Brain pericyte (primary cell): ENCODE data around the gene TEAD4.

Experiments
- DNase-seq: peaks from one replicate; pipeline ENCODE4 v3.0.0-alpha.2; 2012; ENCODE audit warnings: low read depth, low spot score

TEAD4 gene

DNA sequence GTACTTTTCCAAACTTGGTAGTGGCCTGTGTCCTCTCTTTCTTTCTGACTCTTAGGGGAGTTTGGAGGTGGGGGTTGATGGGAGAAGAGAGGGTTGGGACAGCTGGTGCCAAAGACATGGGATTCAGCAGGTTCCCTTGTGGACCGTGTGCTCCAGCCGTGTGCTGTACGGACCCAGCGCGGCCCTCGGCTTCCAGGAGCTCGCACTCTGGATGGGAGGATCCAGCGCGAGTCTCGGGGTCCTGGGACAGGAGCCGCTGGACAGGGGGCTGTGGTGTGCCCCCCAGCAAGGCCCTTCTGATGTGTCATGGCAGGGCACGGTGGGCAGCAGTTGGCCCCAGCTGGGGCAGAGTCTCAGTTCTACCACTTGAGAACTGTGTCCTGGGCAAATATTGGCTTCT, 73.0 kb downstream of the TEAD4 start:
- no peak for DNase-seq

DNA sequence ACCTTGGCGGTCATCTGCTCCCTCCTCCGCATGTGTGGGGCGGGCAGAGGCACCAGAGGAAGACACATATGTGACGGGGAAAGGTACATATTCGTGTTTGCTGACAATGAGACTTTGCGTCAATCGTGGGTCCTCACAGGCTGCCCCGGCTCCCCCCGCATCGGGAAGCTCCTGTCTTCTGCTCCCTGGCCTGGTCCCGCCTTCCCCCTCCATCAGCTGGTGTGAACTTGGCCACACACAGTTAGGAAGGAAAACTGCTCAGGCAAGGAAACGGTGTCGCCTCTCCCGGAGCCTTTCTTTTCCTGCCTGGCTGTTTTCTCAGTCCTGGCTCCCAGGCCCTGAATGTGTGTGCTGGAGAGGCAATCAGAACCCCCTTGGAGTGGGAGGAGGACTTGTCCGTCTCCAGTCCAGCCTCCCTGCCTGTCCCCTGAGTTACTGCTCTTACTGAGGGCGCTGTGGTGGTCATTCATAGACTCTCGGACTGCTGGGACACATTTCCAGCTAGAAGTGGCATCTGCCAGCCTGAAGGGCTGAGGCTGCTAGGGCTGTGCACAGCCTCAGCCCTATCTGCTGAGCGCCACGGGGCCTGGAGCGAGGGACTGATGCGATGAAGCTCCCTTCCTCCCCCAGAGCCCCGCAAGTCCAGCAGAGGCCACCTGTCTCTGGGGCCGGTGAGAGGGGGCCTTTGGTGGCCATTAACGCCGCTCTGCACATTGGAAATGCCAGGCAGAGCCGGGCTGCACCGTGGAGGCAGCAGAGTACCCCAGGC, 73.8 kb downstream of the TEAD4 start:
- DNase-seq, result no peak

DNA sequence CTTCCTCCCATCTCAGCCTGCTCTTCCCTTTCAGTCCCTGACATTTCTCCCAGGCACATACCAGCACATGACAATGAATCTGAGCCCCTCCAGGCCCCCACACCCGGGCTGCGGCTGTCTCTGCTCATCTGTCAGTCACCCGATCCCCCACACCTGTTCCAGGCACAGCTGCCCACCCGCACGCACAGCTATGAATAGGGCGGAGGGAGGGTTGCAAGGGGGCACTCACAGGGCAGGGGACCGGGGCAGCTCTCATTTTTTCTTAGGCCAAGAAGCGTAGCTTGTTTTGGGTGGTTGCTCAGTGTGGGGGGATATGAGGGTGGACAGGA, 74.3 kb downstream of the TEAD4 start:
- DNase-seq, result no peak

DNA sequence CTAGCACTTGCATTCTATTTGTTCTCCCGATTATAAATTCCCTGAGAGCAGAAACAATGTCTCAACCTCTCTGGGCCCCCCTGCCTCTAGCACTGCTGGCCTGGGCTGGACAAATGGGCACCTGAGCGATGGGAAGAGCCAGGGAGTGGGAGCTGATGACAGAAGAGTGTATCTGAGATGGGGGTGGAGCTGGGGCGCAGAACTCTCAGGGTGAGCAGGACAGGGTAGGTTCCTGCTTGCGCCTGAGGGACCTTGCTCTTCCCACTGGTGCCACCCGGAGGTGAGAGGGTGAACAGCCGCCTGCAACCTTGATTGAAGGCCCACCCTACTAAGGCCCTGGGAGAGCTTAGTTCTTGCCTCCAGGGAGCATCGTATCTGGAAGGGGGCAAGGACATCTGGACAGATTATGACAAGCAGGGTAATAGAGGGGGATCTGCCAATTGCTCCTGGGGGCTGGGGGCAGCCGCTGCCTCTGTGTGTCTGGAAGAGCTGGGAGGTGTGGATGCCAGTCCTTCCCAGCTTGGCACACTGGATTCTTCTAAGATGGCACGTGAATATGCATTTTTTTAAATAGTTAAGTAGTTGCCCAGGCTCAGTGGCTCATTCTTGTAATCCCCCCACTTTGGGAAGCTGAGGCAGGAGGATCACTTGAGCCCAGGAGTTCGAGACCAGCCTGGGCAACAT, 75.0 kb downstream of the TEAD4 start:
- no peak for DNase-seq

DNA sequence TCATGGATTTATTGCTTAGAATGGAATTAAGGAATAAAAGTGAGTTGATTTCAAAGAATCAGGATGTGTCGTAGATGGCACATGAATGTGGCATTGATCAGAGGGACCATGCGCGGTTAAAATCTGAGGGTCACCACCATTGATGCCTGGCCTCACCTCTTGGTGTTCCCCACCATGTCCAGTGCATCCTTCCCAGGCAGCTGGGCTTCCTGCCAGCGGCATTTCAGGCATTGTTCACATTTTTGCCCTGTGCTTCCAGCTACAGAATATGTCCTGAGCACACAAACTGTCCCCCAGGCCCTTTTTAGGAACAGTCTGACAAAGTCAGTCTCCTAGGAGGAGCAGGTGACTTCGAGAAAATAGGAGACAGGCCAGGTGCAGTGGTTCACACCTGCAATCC, 76.0 kb downstream of the TEAD4 start:
- DNase-seq, result no peak

DNA sequence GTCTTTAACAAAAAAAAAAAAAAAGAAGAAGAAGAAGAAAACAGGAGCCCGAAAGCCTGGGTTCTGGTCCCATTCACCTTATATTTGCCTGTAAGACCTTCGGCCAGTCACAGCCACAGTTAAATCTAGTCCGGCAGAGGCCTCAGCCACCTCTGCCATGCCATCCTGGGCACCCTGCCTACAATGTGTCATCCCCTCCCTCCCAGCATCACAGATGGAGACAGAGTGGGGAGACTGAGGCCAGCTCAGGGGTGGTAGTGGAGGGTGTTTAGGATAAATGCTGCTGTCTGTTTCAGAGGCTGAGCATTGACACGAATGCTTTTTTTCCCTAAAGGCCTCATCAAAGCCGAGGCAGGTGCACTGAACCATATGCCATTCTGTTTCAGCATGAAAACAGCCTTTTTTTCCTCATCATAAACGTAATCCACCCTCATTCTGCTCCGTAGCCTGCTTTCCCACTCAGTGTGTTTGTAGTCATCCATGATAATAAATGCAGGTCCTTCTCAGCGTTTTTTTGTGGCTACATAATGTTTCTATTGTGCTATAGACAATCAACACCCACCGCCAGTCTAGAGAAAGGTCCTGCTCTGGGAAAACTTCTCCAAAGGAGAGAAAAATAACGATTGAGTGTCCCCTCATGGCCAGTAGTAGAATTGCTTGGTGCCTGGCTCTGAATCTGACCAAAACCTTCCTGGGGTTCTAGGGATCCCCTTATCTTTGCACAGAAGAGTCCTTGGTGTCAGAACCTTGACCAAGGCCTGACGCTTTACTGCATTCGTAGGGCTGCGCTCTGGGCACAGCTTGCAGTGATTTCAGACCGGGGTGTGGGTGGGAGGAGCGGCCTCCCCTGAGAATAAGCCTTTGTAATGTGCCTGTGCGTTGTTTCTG, 76.9 kb downstream of the TEAD4 start:
- DNase-seq, result no peak

DNA sequence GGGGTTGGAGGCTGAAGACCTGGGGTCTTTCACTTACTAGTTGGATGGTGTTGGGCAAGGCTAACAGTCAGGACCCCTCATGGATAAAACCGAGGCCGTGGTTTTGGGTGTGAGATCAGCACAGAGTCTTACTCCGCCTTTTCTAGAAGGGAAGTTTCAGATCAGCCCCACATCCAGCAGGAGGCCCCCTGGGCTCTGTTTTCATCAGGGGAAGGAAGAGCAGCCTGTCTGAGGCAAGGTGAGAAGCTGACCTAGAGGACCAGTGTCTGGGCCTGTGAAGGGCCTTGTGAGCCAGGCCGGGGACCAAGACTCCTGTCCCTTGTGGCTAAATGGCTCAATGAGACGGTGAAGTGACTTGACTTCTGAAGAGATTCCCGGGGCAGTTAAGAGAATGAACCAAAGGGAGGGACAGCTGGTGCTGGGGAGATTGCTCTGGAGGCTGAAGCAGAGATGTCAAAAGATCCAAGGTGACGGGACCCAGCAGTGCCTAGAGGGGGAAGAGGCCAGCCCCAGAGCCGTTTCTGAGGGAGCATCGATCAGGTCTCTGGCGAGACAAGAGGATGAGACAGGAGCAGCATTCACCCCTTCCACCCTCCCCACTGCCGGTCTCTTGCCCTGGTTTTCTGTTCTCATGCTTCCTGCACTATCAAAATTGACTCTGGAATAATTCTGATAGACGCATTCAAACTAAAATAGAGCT, 77.9 kb downstream of the TEAD4 start:
- no peak for DNase-seq

DNA sequence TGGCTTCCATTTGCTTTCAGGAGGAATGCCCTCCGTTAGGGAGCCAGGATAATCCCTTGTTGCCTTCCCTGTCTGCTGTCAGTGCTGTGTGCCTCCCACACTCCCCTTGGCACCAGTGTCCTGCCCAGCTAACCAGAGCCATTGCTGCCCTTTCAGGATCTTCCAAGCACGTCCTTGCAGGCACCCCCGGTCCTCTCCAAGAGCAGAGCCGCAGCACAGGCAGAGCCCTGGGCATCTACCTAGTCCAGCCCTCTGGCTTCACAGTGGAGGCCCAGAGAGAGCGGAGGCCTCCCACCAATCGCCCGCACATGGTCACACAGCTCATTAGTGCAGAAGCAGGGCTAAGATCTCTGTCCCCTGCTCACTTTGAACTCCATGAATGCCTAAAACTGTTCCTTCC, 79.0 kb downstream of the TEAD4 start:
- no peak for DNase-seq

DNA sequence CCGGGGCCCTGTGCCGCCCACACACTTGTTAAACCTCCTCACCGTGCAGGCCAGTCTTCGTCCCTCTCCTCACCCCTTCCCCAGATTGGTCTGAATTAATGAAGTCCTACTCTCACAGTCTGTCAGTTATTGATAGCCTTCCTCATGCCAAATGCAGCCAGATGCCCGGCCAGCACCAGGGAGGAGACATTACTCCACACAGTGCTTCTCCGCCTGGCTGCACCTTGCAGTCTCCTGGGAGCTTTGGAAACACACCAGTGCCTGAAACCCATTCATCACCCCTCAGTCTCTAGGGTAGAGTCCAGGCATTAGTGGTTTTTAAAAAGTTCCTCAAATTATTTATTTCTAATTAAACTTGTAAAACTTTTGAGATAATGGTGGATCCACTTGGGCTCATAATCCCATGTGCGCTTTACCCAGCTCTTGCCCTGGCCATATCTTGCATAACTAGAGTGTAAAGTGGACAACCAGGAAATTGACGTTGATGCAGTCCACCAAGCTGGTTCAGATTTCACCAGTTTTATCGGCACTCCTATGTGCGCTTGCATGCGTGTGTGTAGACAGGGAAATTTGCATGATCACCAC, 79.8 kb downstream of the TEAD4 start:
- no peak for DNase-seq

DNA sequence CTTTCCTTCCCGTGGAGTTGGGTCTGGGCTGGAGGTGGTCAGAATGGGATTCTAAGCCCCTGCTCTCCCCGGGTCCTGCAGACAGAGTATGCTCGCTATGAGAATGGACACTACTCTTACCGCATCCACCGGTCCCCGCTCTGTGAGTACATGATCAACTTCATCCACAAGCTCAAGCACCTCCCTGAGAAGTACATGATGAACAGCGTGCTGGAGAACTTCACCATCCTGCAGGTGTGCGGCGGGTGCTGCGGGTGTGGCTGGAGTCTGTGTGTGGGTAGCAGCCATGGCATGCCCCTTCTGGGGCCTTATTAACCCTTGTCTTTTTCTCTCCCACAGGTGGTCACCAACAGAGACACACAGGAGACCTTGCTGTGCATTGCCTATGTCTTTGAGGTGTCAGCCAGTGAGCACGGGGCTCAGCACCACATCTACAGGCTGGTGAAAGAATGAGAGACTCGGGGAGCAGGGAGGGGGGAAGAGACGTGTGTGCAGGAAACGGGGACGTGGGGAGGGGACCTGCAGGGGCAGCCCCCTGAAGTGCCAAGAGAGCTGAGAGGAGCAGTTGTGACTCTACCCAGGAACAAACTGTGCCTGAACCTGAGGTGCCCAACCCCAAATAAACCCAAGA, 80.9 kb downstream of the TEAD4 start:
- DNase-seq, result no peak

DNA sequence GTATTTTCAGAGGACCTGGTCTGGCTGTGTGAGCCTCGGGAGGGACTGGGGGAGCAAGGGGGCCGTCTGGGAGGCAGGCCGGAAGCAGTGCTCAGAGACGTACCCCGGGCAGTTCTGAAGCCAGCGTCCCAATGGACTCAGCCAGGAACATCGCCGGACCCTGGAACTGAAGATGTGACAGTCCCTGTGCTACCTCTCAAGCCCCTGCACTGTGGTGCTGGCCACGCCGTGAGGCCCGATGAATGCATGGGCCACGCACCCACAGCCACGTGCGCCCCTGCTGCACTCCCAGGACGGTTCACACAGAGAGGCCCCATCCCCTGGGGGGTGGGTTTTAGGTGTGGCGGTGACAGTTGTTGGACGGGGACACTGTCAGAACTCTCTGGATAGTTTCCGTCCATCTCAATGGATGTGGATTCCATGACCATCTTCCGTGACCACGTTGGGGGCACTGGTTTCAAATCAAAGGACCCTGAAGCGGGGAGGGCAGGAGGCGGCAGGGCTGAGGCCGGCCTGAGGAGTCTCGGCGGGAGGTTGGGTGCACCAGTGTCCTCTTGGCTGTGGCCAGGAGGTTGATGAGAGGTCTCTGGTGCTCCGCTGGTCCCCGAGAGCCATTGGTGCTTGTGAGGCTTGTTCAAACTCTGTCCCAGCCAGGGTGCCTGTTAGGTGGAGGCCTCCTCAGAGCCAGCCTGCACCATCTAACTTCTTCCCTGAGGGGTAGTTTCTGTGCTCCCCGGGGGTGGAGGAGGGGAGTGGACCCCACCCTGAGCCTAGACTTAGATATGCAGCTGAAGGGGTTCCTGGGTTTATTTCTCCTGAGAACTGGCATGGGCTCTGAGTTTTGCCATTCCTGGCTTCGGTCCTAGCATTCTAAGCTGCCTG, 81.7 kb downstream of the TEAD4 start:
- no peak for DNase-seq

DNA sequence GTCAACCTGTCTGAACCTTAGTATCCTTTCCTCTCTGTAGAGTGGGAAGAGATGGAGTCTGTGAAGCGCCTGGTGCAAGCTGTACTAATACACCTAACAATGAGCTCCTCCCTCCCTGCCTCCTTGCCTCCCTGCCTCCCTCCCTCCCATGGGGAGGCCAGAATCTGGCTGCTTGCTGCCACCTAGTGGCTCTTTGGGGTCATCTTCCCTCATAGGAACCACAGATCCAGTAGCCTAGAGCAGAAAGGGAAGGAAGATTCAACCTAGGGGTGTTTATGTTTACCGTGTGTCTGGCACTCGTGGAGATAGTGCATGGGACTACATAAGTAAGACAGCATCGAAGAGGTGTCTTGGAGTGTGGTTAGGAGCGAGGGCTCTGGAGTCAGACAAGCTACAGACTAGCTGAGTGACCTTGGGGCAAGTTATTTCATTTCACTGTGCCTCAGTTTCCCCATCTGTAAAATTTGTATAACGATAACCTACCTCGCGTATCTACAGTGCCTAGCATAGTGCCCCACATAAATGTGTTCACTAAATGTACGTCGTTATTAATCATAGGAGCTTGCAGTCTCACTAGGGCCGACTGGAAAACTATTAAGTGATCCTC, 82.5 kb downstream of the TEAD4 start:
- DNase-seq, result peak; percentile 51

DNA sequence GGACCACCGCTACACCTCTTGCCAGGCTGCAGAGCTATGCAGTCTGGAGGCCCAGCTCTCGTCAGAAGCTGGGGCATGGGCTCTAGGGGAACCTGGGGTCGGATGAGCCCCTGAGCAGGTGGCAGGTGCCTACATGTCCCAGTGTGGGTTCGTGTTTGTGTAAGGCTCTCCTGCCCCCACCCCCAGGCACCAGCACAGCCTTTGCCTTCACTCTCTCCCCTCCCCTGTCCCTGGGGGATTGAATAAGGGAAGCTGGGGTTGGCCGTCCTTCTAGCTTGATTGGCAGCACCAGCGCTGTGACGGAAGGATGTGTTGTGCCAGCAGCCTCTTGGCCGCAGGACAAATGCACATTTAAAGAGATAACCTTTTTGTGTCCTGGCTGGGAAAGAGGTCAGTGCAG, 83.2 kb downstream of the TEAD4 start:
- no peak for DNase-seq

DNA sequence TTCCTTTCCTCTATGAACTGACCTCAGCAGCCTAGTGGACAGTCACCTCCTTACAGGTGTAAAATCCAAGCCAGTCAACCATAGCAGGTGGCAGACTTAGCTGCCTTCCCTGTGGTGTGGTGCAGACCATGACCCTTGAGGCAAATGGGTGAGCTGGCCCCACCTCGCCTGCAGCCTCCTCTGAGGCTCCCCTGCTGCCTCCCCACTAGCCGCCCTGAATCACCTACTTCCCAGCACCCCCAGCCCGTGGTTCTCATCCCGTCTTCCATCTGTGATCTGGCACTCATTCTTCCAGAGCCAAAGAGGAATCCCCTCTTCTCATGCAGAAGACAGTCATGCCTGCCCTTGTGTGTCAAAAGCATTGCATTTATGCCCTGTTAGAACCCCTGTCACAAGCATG, 83.6 kb downstream of the TEAD4 start:
- no peak for DNase-seq

DNA sequence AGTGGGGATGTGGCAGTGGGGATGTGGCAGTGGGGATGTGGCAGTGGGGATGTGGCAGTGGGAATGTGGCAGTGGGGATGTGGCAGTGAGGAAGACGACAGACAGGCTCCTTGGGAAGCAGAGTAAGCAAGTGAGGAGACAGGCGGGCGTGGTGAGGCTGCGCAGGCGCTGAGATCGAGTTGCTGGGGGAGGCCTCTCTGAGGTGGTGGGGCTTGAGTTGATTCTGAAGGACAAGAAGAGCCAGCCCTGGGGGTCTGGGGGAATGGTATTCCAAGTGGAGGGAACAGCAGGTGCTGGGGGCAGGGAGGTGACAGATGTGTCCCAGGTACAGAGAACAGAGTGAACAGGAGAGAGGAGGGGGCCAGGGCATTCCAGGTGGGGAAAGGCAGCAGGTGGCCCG, 84.2 kb downstream of the TEAD4 start:
- DNase-seq, result no peak

DNA sequence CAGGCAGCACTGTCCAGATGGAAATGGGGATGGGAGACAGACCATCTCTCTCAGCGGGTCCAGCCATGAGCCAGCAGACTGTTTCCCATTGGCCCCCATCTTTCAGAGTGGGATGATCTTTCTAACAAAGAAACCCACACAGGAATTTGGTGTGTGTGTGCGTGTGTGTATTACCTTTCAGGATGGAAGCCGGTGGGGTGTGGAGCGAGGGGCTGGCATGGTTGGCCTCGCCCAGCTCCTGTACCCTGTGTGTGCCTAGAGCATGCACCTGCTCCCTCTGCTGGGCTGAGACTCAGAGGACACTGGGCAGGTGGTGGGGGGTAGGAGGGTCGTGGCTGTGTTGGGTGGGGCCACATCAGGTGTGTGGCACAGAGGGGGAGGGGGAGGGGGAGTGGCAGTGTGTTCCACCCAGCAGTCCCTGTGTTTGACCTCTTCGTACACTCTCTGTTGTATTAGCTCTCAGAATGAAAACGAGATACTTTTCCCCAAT, 85.0 kb downstream of the TEAD4 start:
- no peak for DNase-seq

DNA sequence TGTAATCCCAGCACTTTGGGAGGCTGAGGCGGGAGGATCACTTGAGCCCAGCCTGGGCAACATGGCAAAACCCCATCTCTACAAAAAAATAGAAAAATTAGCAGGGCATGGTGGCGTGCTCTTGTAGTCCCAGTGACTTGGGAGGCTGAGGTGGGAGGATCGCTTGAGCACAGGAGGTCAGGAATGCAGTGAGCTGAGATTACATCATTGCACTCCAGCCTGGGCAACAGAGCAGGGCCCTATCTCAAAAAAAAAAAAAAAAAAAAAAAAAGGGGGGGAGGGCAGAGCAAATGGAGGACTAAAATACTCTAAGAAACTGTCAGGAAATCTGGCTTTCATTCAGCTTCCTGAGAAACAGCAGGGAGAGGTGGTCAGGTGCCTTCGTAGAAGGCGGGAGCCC, 86.3 kb downstream of the TEAD4 start:
- no peak for DNase-seq

DNA sequence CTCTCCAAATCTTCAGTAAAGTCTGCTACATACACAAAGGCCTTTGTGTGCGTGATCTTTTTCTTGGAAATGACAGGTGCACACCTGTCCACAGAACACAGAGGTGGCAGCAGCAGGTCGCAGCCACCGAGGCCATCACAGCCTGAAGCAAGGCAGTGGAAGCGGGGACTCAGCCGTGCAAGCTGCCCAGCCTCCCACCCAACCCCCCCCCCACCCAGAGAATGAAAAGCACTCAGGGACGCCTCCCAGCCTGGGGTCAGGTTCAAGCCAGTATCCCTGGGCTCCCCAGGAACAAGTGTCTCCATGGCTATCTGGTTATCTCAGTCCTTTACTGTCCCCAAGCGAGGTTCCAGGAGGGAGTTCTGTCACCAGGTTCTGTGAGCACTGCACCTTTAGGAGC, 86.8 kb downstream of the TEAD4 start:
- DNase-seq, result no peak

DNA sequence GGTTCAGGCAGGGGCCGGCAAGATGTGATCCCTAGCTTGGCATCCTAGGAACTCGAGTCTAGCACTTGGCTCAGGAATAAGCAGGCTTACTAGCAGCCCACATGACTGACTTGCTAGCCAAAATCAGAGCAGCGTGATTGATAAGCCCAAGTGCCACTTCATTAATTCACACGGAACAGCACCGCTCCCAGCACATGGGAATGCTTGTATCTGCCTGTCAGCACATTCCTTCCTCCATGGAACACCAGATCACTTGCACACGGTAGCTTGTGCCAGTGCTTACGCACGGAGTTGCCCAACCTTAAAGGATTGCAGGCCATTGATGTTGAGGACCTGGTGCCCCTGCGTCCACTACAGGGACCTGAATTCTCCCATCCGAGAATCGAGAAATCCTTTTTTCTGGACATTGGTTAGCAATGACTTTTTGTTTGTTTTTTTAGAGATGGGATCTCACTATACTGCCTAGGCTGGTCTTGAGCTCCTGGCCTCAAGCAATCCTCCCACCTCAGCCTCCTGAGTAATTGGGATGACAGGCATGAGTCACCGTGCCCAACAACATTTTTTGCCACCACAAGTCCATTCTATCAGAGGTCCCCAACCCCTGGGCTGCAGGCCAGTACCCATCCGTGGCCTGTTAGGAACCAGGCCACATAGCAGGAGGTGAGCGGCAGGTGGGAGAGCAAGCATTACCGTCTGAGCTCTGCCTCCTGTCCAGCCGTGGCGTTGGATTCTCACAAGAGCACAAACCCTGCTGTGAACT, 87.4 kb downstream of the TEAD4 start:
- DNase-seq, result no peak
